ENCODE measurements around the gene P2RY14. TPM values are rescaled to one million over a fixed set of nuclear protein-coding genes. Genes with fewer than 3 reads are reported as not detected.

Gene P2RY14
- total and polyA plus RNA-seq, 4 donors = 0.97 to 2.8 (median 1.4) TPM

DNA sequence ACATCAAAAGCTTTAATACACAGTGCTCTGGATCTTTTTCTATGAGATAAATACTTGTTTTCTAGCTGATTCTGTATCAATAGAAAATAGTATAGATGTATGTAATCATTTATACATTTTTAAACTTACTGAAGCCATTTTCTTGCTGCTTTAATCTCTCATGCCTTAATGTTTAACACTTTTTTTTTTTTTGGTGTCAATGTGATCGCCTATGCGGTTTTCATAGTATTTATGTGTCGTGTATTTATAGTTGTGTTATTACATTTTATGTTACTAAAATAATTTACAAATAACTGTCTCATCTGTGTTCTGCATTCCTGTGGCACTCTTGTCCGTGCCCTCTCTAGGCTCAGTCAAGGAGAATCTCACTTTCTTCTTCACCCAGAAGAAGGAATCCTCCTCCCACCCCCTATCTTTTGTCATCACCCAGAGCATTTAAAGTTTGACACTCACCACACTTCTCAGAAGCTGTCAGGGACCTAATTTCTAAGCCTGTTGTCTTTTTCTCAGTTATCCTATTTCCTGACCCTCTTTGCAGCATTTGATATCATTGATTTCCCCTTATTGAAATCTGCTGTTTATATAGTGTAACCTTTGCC, 54.0 kb downstream of the P2RY14 start:
- Histone ChIP-seq H3K27ac (ENCODE audit: low read depth in 1 of 2, low read length in 2 of 2) (no peak overlapping the region), H3K4me3 (ENCODE audit: low read length in 2 of 2) (no peak overlapping the region), H3K4me1 (ENCODE audit: control insufficient read depth in 1 of 2, insufficient read depth in 2 of 2, low read length in 2 of 2) (no peaks in the 10 kb centered on the region), H3K36me3 (ENCODE audit: control insufficient read depth in 1 of 2, insufficient read depth in 2 of 2, low read length in 1 of 2) (no peaks in the 10 kb centered on the region), H3K9me3 (ENCODE audit: control insufficient read depth, low read length) (no peaks in the 10 kb centered on the region), H3K27me3 (ENCODE audit: control insufficient read depth in 1 of 2, insufficient read depth in 2 of 2, low read length in 1 of 2) (no peaks in the 10 kb centered on the region)
- ATAC-seq (ENCODE audit: low FRiP score) (no peak), DNase-seq (no peak)
- 95 to 99% methylated on average over 4 of the region's 4 CpGs for WGBS, 2 donors
- intact Hi-C loops (cut with DNase I) = no loop called here

DNA sequence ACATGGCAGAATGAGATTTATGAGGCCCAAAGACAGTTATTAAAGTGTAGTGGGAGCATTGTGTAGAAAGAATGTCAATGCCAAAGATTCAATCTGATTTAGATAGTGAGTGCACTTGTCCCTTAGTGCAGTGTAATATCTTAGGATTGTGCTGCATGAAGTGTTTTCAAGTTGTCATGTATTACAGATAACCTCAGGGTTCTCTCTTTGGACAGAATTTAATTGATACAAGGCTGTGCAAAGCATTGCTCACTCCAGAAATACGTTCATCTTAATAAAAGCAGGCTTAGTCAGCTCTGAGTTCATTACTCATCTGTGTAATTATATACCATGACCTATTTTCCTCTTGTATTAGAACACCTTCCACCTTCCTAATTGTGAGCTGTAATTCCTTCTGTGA, 59.3 kb downstream of the P2RY14 start:
- Histone ChIP-seq H3K27ac (ENCODE audit: low read depth in 1 of 2, low read length in 2 of 2) (no peak overlapping the region), H3K4me1 (ENCODE audit: control insufficient read depth in 1 of 2, insufficient read depth in 2 of 2, low read length in 2 of 2) (peaks cover 0 to 3% of the 10 kb centered on the region in 2 donors), H3K36me3 (ENCODE audit: control insufficient read depth in 1 of 2, insufficient read depth in 2 of 2, low read length in 1 of 2) (no peaks in the 10 kb centered on the region), H3K4me3 (ENCODE audit: low read length in 2 of 2) (no peak overlapping the region), H3K27me3 (ENCODE audit: control insufficient read depth in 1 of 2, insufficient read depth in 2 of 2, low read length in 1 of 2) (no peaks in the 10 kb centered on the region), H3K9me3 (ENCODE audit: control insufficient read depth, low read length) (no peaks in the 10 kb centered on the region)
- ATAC-seq (ENCODE audit: low FRiP score) = no peak
- DNase-seq = no peak
- intact Hi-C loops (cut with DNase I) = no loop called here
- WGBS, 2 donors = 12 to 40% methylated on average over 1 of the region's 1 CpG

DNA sequence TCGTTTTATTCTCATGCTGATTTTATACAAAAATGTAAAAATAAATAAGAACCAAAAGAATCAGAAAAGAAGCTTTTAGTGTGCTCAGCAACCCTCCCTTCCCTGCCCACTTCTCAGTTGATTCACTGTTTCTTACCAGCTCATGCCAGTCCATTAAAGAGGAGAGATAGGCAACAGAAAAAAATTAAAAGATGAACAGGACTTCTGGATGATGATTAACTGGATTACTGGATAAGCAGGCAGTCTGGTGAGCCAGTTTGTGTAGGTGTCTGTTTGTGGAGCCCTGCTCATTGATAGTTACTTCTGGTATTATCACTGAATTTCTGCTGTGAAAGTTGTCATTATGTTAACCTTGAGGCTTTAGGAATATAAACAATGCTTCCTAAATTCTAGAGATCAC, 60.2 kb downstream of the P2RY14 start:
- Histone ChIP-seq H3K4me3 (ENCODE audit: low read length in 2 of 2) (no peak overlapping the region), H3K9me3 (ENCODE audit: control insufficient read depth, low read length) (no peaks in the 10 kb centered on the region), H3K36me3 (ENCODE audit: control insufficient read depth in 1 of 2, insufficient read depth in 2 of 2, low read length in 1 of 2) (no peaks in the 10 kb centered on the region), H3K4me1 (ENCODE audit: control insufficient read depth in 1 of 2, insufficient read depth in 2 of 2, low read length in 2 of 2) (peaks cover 0 to 3% of the 10 kb centered on the region in 2 donors), H3K27ac (ENCODE audit: low read depth in 1 of 2, low read length in 2 of 2) (no peak overlapping the region), H3K27me3 (ENCODE audit: control insufficient read depth in 1 of 2, insufficient read depth in 2 of 2, low read length in 1 of 2) (no peaks in the 10 kb centered on the region)
- ATAC-seq (ENCODE audit: low FRiP score) (no peak), DNase-seq (no peak)
- 11 to 28% methylated on average over 1 of the region's 1 CpG for WGBS, 2 donors
- intact Hi-C loops (cut with DNase I) = no loop called here

DNA sequence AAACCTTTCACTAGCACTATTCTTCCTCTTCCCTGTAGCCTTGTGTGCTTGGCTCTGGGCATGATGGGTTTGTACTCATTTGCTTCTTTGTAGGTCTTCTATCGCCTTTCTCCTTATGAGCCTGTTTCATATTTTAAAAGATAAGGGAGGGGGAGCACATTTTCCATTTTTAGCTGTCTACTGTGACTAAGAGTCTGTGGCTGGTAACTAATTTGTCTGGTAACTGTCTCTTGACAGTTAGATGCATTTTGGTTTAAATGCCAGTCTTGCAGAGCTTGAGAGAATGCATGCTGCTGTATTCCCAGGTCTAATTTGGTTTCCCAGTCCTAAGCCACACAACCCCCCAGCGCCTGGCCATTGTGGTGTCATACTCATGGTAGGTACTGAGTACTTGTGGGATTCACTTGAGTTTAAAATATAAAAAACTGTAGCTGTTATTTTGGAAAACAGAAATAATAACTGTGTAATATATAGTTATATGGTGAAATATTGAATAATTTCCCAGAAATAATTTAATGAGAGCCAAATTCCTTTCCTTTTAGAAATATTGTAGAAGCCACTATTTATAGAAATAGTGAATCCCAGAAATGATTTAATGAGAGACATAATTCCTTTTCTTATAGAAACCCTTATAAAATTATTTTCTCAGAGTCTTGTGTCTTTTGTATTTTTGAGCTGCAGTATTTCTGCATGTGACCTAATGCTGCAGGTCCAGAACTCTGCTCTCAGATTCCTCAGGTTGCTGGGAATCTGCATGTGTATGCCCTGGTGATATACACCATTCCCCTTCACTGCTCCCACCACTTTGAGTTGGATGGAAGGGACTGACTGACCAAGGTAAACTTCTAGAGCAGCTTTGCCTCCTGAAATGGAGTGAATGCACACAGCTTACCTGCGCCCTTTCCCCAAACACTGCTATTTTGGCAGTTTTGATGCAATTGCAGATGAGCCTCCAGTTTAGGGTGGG, 61.4 kb downstream of the P2RY14 start:
- no peak for DNase-seq
- H3K4me1 ChIP-seq (ENCODE audit: control insufficient read depth in 1 of 2, insufficient read depth in 2 of 2, low read length in 2 of 2) = peaks cover 0 to 3% of the 10 kb centered on the region in 2 donors
- no peak overlapping the region for H3K4me3 ChIP-seq (ENCODE audit: low read length in 2 of 2)
- intact Hi-C loops (cut with DNase I) = no loop called here
- 43 to 50% methylated on average over 3 of the region's 3 CpGs for WGBS, 2 donors
- no peak for ATAC-seq (ENCODE audit: low FRiP score)
- H3K27ac ChIP-seq (ENCODE audit: low read depth in 1 of 2, low read length in 2 of 2) = no peak overlapping the region
- no peaks in the 10 kb centered on the region for H3K36me3 ChIP-seq (ENCODE audit: control insufficient read depth in 1 of 2, insufficient read depth in 2 of 2, low read length in 1 of 2)
- H3K27me3 ChIP-seq (ENCODE audit: control insufficient read depth in 1 of 2, insufficient read depth in 2 of 2, low read length in 1 of 2) = no peaks in the 10 kb centered on the region
- H3K9me3 ChIP-seq (ENCODE audit: control insufficient read depth, low read length) = no peaks in the 10 kb centered on the region

DNA sequence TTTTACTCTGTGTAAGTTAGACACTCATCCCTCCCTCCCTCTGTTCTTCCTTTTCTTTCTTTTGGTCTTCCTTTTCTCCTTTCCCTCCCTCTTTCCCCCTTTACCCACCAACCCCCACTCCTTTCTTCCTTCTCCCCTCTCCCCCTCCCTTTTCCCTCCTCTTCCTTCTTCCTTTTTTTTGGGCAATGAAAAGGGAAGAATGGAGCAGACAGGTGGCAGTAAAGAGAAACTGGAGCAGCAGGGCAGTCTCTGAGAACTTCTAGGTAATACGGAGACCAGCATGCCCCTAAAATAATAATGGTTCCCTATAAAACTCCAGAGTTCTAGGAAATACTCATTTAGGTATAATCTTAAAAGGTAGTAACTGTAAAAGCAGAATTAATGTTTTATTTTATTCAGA, 63.9 kb downstream of the P2RY14 start:
- no peaks in the 10 kb centered on the region for H3K27me3 ChIP-seq (ENCODE audit: control insufficient read depth in 1 of 2, insufficient read depth in 2 of 2, low read length in 1 of 2)
- H3K27ac ChIP-seq (ENCODE audit: low read depth in 1 of 2, low read length in 2 of 2) = no peak overlapping the region
- no peaks in the 10 kb centered on the region for H3K36me3 ChIP-seq (ENCODE audit: control insufficient read depth in 1 of 2, insufficient read depth in 2 of 2, low read length in 1 of 2)
- H3K4me3 ChIP-seq (ENCODE audit: low read length in 2 of 2) = no peak overlapping the region
- H3K9me3 ChIP-seq (ENCODE audit: control insufficient read depth, low read length) = no peaks in the 10 kb centered on the region
- WGBS, 2 donors = 94 to 95% methylated on average over 1 of the region's 1 CpG
- no peak for ATAC-seq (ENCODE audit: low FRiP score)
- intact Hi-C loops (cut with DNase I) = no loop called here
- H3K4me1 ChIP-seq (ENCODE audit: control insufficient read depth in 1 of 2, insufficient read depth in 2 of 2, low read length in 2 of 2) = peaks cover 0 to 3% of the 10 kb centered on the region in 2 donors
- no peak for DNase-seq

DNA sequence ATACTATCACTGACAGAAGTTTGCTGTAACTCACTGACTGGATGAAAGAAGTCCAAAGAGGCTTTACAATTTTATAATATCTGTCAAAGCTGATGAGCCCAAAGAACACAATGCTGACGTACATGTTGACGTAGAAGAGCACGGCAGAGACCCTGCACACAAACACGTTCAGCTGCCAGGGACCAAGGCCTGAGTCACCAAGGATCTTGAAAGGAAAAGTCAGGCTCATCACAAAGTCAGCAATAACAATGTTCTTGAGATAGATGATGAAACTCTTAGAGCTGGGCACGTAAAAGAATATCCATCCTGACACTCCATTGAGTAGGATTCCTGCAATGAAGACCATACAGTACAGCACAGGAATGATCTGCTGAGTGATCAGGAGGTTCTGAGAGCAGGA, 64.5 kb downstream of the P2RY14 start:
- Histone ChIP-seq H3K27me3 (ENCODE audit: control insufficient read depth in 1 of 2, insufficient read depth in 2 of 2, low read length in 1 of 2) (no peaks in the 10 kb centered on the region), H3K36me3 (ENCODE audit: control insufficient read depth in 1 of 2, insufficient read depth in 2 of 2, low read length in 1 of 2) (no peaks in the 10 kb centered on the region), H3K4me1 (ENCODE audit: control insufficient read depth in 1 of 2, insufficient read depth in 2 of 2, low read length in 2 of 2) (peaks cover 0 to 3% of the 10 kb centered on the region in 2 donors), H3K4me3 (ENCODE audit: low read length in 2 of 2) (no peak overlapping the region), H3K9me3 (ENCODE audit: control insufficient read depth, low read length) (no peaks in the 10 kb centered on the region), H3K27ac (ENCODE audit: low read depth in 1 of 2, low read length in 2 of 2) (no peak overlapping the region)
- DNase-seq (no peak), ATAC-seq (ENCODE audit: low FRiP score) (no peak)
- WGBS, 2 donors = 95% methylated on average over 5 of the region's 5 CpGs
- intact Hi-C loops (cut with DNase I) = no loop called here

DNA sequence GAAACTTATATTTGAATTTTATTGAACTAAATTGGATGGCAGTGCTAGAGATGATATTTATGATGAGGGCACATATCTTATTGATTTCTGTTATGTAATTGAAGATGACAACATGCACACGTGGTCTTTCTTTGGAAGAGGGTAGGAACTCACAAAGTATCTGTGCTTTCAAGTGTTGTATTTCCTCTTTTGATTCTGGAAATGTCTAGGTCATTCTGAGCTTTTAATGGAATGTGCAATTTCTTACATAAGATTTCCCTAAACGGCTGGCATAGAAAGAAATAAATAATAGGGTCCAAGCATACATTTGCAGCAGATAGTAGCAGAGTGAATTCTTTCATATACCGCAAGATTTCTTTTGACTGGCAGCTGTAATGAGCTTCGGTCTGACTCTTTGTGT, 65.2 kb downstream of the P2RY14 start:
- peaks cover 0 to 3% of the 10 kb centered on the region in 2 donors for H3K4me1 ChIP-seq (ENCODE audit: control insufficient read depth in 1 of 2, insufficient read depth in 2 of 2, low read length in 2 of 2)
- no peak for ATAC-seq (ENCODE audit: low FRiP score)
- H3K4me3 ChIP-seq (ENCODE audit: low read length in 2 of 2) = no peak overlapping the region
- WGBS, 2 donors = 80 to 85% methylated on average over 4 of the region's 4 CpGs
- no peaks in the 10 kb centered on the region for H3K27me3 ChIP-seq (ENCODE audit: control insufficient read depth in 1 of 2, insufficient read depth in 2 of 2, low read length in 1 of 2)
- intact Hi-C loops (cut with DNase I) = no loop called here
- no peak for DNase-seq
- no peaks in the 10 kb centered on the region for H3K9me3 ChIP-seq (ENCODE audit: control insufficient read depth, low read length)
- H3K27ac ChIP-seq (ENCODE audit: low read depth in 1 of 2, low read length in 2 of 2) = no peak overlapping the region
- no peaks in the 10 kb centered on the region for H3K36me3 ChIP-seq (ENCODE audit: control insufficient read depth in 1 of 2, insufficient read depth in 2 of 2, low read length in 1 of 2)

DNA sequence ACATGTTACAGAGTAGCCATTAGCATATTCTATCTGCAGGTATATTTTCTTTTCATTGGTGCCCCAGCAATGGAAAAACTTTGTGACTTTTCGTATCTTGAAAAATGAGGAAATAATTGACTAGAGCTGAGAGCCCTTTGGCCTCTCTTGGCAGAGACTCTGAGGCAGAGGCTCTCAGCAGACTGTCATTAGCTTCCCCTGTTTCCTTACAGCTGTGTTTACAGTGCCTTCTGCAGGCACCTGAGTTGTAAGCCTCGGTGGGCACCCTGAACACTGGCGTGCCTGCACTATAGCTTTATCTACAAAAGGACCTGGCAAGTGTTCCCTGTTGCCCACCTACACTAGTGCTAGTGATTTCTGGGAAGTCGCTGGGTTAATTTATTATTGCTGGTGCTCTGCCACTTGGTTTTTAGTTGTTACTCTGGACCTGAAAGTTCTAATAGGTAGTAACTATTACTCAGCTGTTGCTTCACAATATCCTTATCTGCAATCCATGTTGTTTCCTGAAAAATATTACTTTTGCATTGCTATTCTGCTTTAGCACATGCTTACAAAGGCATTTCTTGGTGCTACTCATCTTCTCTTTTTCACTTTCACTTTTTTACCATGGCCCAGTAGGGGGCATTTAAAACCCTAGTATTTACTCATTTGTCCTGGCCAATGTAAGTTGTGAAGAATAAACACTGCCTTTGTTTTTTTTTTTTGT, 67.5 kb downstream of the P2RY14 start:
- Histone ChIP-seq H3K36me3 (ENCODE audit: control insufficient read depth in 1 of 2, insufficient read depth in 2 of 2, low read length in 1 of 2) (no peaks in the 10 kb centered on the region), H3K4me1 (ENCODE audit: control insufficient read depth in 1 of 2, insufficient read depth in 2 of 2, low read length in 2 of 2) (no peaks in the 10 kb centered on the region), H3K27ac (ENCODE audit: low read depth in 1 of 2, low read length in 2 of 2) (no peak overlapping the region), H3K9me3 (ENCODE audit: control insufficient read depth, low read length) (no peaks in the 10 kb centered on the region), H3K4me3 (ENCODE audit: low read length in 2 of 2) (no peak overlapping the region), H3K27me3 (ENCODE audit: control insufficient read depth in 1 of 2, insufficient read depth in 2 of 2, low read length in 1 of 2) (no peaks in the 10 kb centered on the region)
- ATAC-seq (ENCODE audit: low FRiP score) (no peak), DNase-seq (no peak)
- WGBS, 2 donors = 59 to 72% methylated on average over 4 of the region's 4 CpGs
- intact Hi-C loops (cut with DNase I) = no loop called here
